ENCODE measurements around the gene CFAP251. TPM values are rescaled to one million over a fixed set of nuclear protein-coding genes. Genes with fewer than 3 reads are reported as not detected.

CFAP251 gene
- total and polyA plus RNA-seq, 2 donors (not counting 3 experiments of a cell fraction or from before 2014, with no cell fraction given): 3.3 to 4.0 TPM

- no TSS peak for BruUV-seq (replicated peaks)
- FAIRE-seq (peak; percentile 66), DNase-seq (ENCODE audit: low read depth, low spot score) (peak; percentile 43)
- Histone ChIP-seq H3K4me2 (ENCODE audit: insufficient read depth, low read length) (peak overlapping the region; percentile 31), H3K9ac (replicated peaks; ENCODE audit: extremely low read depth, insufficient read depth, low read length) (no peak overlapping the region), H3K9me1 (replicated peaks; ENCODE audit: control insufficient read depth, extremely low read depth, insufficient read depth, low read length) (no peaks in the 10 kb centered on the region), H3K9me3 (replicated peaks; ENCODE audit: control insufficient read depth, insufficient read depth, low read length) (no peaks in the 10 kb centered on the region), H4K20me1 (replicated peaks; ENCODE audit: control insufficient read depth, extremely low read depth, insufficient read depth, low read length) (no peaks in the 10 kb centered on the region), H3K4me1 (ENCODE audit: control insufficient read depth, extremely low read depth, insufficient read depth, low read length) (peaks cover 7% of the 10 kb centered on the region), H3K27ac (ENCODE audit: insufficient read depth, low read depth, low read length) (no peak overlapping the region), H3K27me3 (ENCODE audit: control insufficient read depth in 2 of 2, insufficient read depth in 2 of 2, low read length in 2 of 2) (no peaks in the 10 kb centered on the region), H2AFZ (ENCODE audit: low read depth, low read length) (no peak overlapping the region), H3K79me2 (ENCODE audit: control insufficient read depth, insufficient read depth, low read length) (no peaks in the 10 kb centered on the region), H3K36me3 (ENCODE audit: control insufficient read depth in 2 of 2, extremely low read depth in 1 of 2, insufficient read depth in 2 of 2, low read length in 2 of 2) (no peaks in the 10 kb centered on the region), H3K4me3 (replicated peaks in 1 of 3; ENCODE audit: insufficient read depth in 1 of 3, low read depth in 1 of 3, low read length in 3 of 3) (no peak overlapping the region)
- CTCF ChIA-PET: interaction anchor here (0.7 to 1.5 kb wide), 7 partner anchors 10 to 68 kb away, joined by 3 to 4 read pairs (median 3); partner anchors contain the start of gene CFAP251
- TF ChIP-seq MAX (IDR thresholded peaks at IDR 0.05; ENCODE audit: insufficient read depth, insufficient read length) (no peak), GATA2 (IDR thresholded peaks at IDR 0.05; ENCODE audit: insufficient read depth, insufficient read length, low read depth, low read length) (peak; percentile 60)
- POLR2A ChIA-PET: no interaction called here
- dilution Hi-C loops (cut with MboI; ENCODE audit: extremely low pct_ligation_motif_present, low sequenced_read_pairs) (no loop called here), intact Hi-C loops (cut with micrococcal nuclease) (no loop called here)
These were observed 46.6 kb downstream of the CFAP251 start for GRCh38 chr12:121964813-121965643.

GRCh38 chr12:121966959-121967358 is 48.6 kb downstream of the CFAP251 start:
- no TSS peak for BruUV-seq (replicated peaks)
- intact Hi-C loops (cut with micrococcal nuclease): no loop called here
- no peaks in the 10 kb centered on the region for H3K9me1 ChIP-seq (replicated peaks; ENCODE audit: control insufficient read depth, extremely low read depth, insufficient read depth, low read length)
- ChIA-PET POLR2A (no interaction called here), CTCF (no interaction called here)
- H3K4me3 ChIP-seq (replicated peaks in 1 of 3; ENCODE audit: insufficient read depth in 1 of 3, low read depth in 1 of 3, low read length in 3 of 3): no peak overlapping the region
- FAIRE-seq (no peak), DNase-seq (ENCODE audit: low read depth, low spot score) (no peak)
- H3K27ac ChIP-seq (ENCODE audit: insufficient read depth, low read depth, low read length): no peak overlapping the region
- no peaks in the 10 kb centered on the region for H3K36me3 ChIP-seq (ENCODE audit: control insufficient read depth in 2 of 2, extremely low read depth in 1 of 2, insufficient read depth in 2 of 2, low read length in 2 of 2)
- TF ChIP-seq CTCF (IDR thresholded peaks at IDR 0.05; ENCODE audit: extremely low read depth in 1 of 2, insufficient read depth in 1 of 2, low read depth in 1 of 2, low read length in 2 of 2) (no peak), GATA2 (IDR thresholded peaks at IDR 0.05; ENCODE audit: insufficient read depth, insufficient read length, low read depth, low read length) (no peak), JUN (IDR thresholded peaks at IDR 0.05; ENCODE audit: borderline replicate concordance, insufficient read depth, insufficient read length, low read depth) (no peak), MYC (IDR thresholded peaks at IDR 0.05; ENCODE audit: low read depth, low read length) (no peak), EZH2 (IDR thresholded peaks at IDR 0.05; ENCODE audit: borderline replicate concordance, low read depth, low read length, severe bottlenecking) (no peak), POLR2A (IDR thresholded peaks at IDR 0.05; ENCODE audit: low read depth, low read length) (no peak), FOS (IDR thresholded peaks at IDR 0.05; ENCODE audit: borderline replicate concordance, insufficient read depth, low read length) (no peak), MAX (IDR thresholded peaks at IDR 0.05; ENCODE audit: insufficient read depth, insufficient read length) (no peak), POLR2AphosphoS5 (IDR thresholded peaks at IDR 0.05; ENCODE audit: insufficient read depth, low read depth, low read length) (no peak)
- H3K4me1 ChIP-seq (ENCODE audit: control insufficient read depth, extremely low read depth, insufficient read depth, low read length): peaks cover 7% of the 10 kb centered on the region
- no peak overlapping the region for H3K9ac ChIP-seq (replicated peaks; ENCODE audit: extremely low read depth, insufficient read depth, low read length)
- no peaks in the 10 kb centered on the region for H4K20me1 ChIP-seq (replicated peaks; ENCODE audit: control insufficient read depth, extremely low read depth, insufficient read depth, low read length)
- H3K79me2 ChIP-seq (ENCODE audit: control insufficient read depth, insufficient read depth, low read length): no peaks in the 10 kb centered on the region
- H3K9me3 ChIP-seq (replicated peaks; ENCODE audit: control insufficient read depth, insufficient read depth, low read length): no peaks in the 10 kb centered on the region
- dilution Hi-C loops (cut with MboI; ENCODE audit: extremely low pct_ligation_motif_present, low sequenced_read_pairs): no loop called here
- H2AFZ ChIP-seq (ENCODE audit: low read depth, low read length): no peak overlapping the region
- H3K27me3 ChIP-seq (ENCODE audit: control insufficient read depth in 2 of 2, insufficient read depth in 2 of 2, low read length in 2 of 2): no peaks in the 10 kb centered on the region
- H3K4me2 ChIP-seq (ENCODE audit: insufficient read depth, low read length): no peak overlapping the region
